ENCODE data around the gene ZNF780B.
A peak's percentile ranks its signal among the peaks of the same experiment; 100 is the strongest.

Gene ZNF780B

GRCh38 chr19:40006273-40006691, 49.7 kb downstream of the ZNF780B start:
- Histone ChIP-seq H3K36me3 (ENCODE audit: insufficient read depth, insufficient read length, low read length) (peaks cover 12% of the 10 kb centered on the region), H3K9me3 (ENCODE audit: insufficient read depth, low read length) (peaks cover 5% of the 10 kb centered on the region; the same call in 1 of the 2 replicates), H3K4me3 (ENCODE audit: insufficient read length, low read depth) (no peak overlapping the region), H3K27me3 (ENCODE audit: insufficient read depth, insufficient read length) (no peaks in the 10 kb centered on the region), H3K9ac (ENCODE audit: insufficient read length, low read depth) (no peak overlapping the region), H3K4me1 (ENCODE audit: insufficient read depth, insufficient read length) (no peaks in the 10 kb centered on the region)
- TF ChIP-seq ZNF274 (IDR thresholded peaks at IDR 0.05; ENCODE audit: low read depth, low read length) (no peak), SUZ12 (IDR thresholded peaks at IDR 0.05; ENCODE audit: extremely low read depth, insufficient read depth, insufficient read length) (no peak), YY1 (IDR thresholded peaks at IDR 0.05; ENCODE audit: insufficient read depth, insufficient read length) (no peak)
- DNase-seq (ENCODE audit: low read depth, low spot score) = no peak

DNA sequence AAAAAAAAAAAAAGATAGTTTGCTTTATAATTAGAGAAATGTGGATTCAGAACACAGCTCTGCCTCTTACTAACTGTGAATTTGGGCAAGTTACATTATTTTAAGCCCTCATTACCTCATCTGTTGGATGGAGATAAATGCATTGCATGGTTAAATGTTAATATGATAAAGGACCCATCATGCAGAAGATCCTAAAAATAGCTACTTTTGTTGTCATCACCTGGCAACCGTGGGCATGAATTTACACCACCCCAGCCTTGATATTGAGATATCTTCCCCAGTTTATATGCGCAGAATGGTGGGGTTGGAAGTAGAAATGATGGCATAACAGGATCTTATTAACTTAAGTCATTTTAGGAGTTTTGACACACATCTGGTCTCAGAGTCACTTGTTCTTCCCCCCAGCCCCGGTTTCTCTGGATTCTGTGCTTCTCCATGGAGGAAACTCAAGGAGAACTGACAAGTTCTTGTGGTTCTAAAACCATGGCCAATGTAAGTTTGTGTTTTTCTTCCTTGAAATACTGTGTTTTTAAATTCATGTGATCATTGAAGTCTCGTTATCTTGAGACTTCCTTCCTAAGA, 50.2 kb downstream of the ZNF780B start:
- Histone ChIP-seq H3K4me1 (ENCODE audit: insufficient read depth, insufficient read length) (no peaks in the 10 kb centered on the region), H3K36me3 (ENCODE audit: insufficient read depth, insufficient read length, low read length) (peaks cover 12% of the 10 kb centered on the region), H3K4me3 (ENCODE audit: insufficient read length, low read depth) (no peak overlapping the region), H3K9me3 (ENCODE audit: insufficient read depth, low read length) (peaks cover 5% of the 10 kb centered on the region; the same call in 1 of the 2 replicates), H3K9ac (ENCODE audit: insufficient read length, low read depth) (no peak overlapping the region), H3K27me3 (ENCODE audit: insufficient read depth, insufficient read length) (no peaks in the 10 kb centered on the region)
- no peak for DNase-seq (ENCODE audit: low read depth, low spot score)
- TF ChIP-seq YY1 (IDR thresholded peaks at IDR 0.05; ENCODE audit: insufficient read depth, insufficient read length) (no peak), ZNF274 (IDR thresholded peaks at IDR 0.05; ENCODE audit: low read depth, low read length) (no peak)

GRCh38 chr19:39998501-39998900, 57.5 kb downstream of the ZNF780B start:
- Histone ChIP-seq H3K4me3 (ENCODE audit: insufficient read length, low read depth) (no peak overlapping the region), H3K27me3 (ENCODE audit: insufficient read depth, insufficient read length) (no peaks in the 10 kb centered on the region), H3K4me1 (ENCODE audit: insufficient read depth, insufficient read length) (no peaks in the 10 kb centered on the region), H3K9me3 (ENCODE audit: insufficient read depth, low read length) (peaks cover 14% of the 10 kb centered on the region; the same call in 1 of the 2 replicates), H3K9ac (ENCODE audit: insufficient read length, low read depth) (no peak overlapping the region), H3K36me3 (ENCODE audit: insufficient read depth, insufficient read length, low read length) (peaks cover 7% of the 10 kb centered on the region)
- DNase-seq (ENCODE audit: low read depth, low spot score) = no peak
- TF ChIP-seq ZNF274 (IDR thresholded peaks at IDR 0.05; ENCODE audit: low read depth, low read length) (no peak), YY1 (IDR thresholded peaks at IDR 0.05; ENCODE audit: insufficient read depth, insufficient read length) (no peak), SUZ12 (IDR thresholded peaks at IDR 0.05; ENCODE audit: extremely low read depth, insufficient read depth, insufficient read length) (no peak)

DNA sequence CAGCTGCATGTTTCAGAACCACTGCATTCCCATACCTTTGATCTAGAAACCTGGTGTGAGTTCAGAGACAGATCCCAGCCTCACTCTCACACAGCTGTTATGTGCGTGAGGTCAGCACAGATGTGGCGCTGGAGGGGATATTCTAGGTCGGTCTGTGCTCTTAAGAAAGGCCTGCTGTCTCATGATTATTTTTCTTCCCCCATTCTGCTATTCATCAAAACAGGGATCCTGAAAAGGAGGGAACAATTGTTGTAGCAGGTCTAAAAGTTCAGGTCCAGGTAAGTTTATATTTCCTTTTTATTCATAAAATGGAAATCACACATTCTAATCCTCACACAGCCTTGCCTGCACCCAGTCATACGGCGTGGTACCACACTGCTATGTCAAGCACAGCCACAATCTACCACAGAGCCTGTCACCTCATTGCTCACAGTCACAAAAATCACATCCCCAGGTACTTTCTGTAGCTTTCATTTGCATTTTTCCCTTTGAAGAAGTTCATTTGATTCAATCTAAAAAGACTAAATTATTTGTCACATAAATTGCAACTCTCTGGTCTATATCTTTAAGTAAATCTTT, 58.3 kb downstream of the ZNF780B start:
- no peak for DNase-seq (ENCODE audit: low read depth, low spot score)
- Histone ChIP-seq H3K9me3 (ENCODE audit: insufficient read depth, low read length) (peaks cover 17% of the 10 kb centered on the region; the same call in 1 of the 2 replicates), H3K27me3 (ENCODE audit: insufficient read depth, insufficient read length) (no peaks in the 10 kb centered on the region), H3K4me3 (ENCODE audit: insufficient read length, low read depth) (peak overlapping the region; percentile 96), H3K4me1 (ENCODE audit: insufficient read depth, insufficient read length) (no peaks in the 10 kb centered on the region), H3K9ac (ENCODE audit: insufficient read length, low read depth) (peak overlapping the region; percentile 93), H3K36me3 (ENCODE audit: insufficient read depth, insufficient read length, low read length) (peaks cover 7% of the 10 kb centered on the region)
- TF ChIP-seq SUZ12 (IDR thresholded peaks at IDR 0.05; ENCODE audit: extremely low read depth, insufficient read depth, insufficient read length) = no peak
- TF ChIP-seq ZNF274 (IDR thresholded peaks at IDR 0.05; ENCODE audit: low read depth, low read length) = no peak
- no peak for TF ChIP-seq YY1 (IDR thresholded peaks at IDR 0.05; ENCODE audit: insufficient read depth, insufficient read length)

DNA sequence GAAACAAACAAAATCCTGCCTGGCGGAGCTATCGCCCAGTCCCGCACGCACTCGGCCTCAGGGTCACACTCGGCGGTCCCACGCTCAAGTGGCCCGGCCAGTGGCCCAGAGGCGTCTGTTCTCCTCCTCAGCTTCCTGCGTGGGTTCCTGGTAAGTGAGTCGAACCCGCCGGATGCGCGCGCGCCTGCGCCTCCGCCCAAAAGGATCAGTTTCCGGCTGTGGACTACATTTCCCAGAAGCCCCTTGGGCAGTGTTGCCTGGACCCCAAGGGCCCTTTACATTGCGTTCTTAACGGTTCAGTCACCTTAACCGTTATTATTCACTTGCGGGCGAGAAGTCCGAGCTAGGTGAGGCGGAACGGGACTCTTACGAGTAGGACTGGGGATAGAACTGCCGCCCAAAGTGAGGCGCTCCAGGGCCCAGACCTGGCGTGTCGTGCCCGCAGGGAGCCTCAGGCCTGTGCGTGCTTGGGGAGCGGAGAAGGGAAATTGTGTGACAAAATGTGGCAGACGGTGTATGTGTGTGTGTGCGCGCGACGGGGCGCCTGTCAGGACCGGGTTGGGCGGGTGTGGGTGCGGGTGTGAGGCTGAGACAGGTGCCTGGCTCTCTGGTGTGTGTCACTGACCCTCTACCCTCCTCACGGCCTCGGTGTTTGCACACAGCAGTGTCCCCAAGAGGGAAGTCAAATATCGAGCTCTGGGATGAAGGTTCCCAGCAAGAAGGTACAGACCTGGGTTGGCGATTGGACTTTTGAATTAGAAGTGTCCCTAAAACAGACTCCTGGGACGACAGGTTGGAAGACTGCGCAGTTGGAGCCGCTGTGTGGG, 59.0 kb downstream of the ZNF780B start, which contains the start of gene ZNF546:
Gene ZNF546, plus strand, starts transcription at position 250 of the 827 bp plus-strand sequence. CDS start 1,267 bp downstream, outside the sequence.
- peak; percentile 35 for DNase-seq (ENCODE audit: low read depth, low spot score)
- TF ChIP-seq ZNF274 (IDR thresholded peaks at IDR 0.05; ENCODE audit: low read depth, low read length) (no peak), SUZ12 (IDR thresholded peaks at IDR 0.05; ENCODE audit: extremely low read depth, insufficient read depth, insufficient read length) (no peak), YY1 (IDR thresholded peaks at IDR 0.05; ENCODE audit: insufficient read depth, insufficient read length) (no peak)
- H3K9ac ChIP-seq (ENCODE audit: insufficient read length, low read depth) = peak within 1 kb of the TSS; percentile 93

GRCh38 chr19:39996218-39996810, 59.7 kb downstream of the ZNF780B start:
- no peak for DNase-seq (ENCODE audit: low read depth, low spot score)
- peaks cover 17% of the 10 kb centered on the region; the same call in 1 of the 2 replicates for H3K9me3 ChIP-seq (ENCODE audit: insufficient read depth, low read length)
- peak overlapping the region; percentile 93 for H3K9ac ChIP-seq (ENCODE audit: insufficient read length, low read depth)
- no peaks in the 10 kb centered on the region for H3K4me1 ChIP-seq (ENCODE audit: insufficient read depth, insufficient read length)
- TF ChIP-seq YY1 (IDR thresholded peaks at IDR 0.05; ENCODE audit: insufficient read depth, insufficient read length) = no peak
- no peak for TF ChIP-seq SUZ12 (IDR thresholded peaks at IDR 0.05; ENCODE audit: extremely low read depth, insufficient read depth, insufficient read length)
- no peak for TF ChIP-seq ZNF274 (IDR thresholded peaks at IDR 0.05; ENCODE audit: low read depth, low read length)
- H3K27me3 ChIP-seq (ENCODE audit: insufficient read depth, insufficient read length) = no peaks in the 10 kb centered on the region
- H3K36me3 ChIP-seq (ENCODE audit: insufficient read depth, insufficient read length, low read length) = peaks cover 7% of the 10 kb centered on the region
- peak overlapping the region; percentile 96 for H3K4me3 ChIP-seq (ENCODE audit: insufficient read length, low read depth)

More for the DNA sequence above, 59.0 kb downstream of the ZNF780B start, which contains the start of gene ZNF546:
- Histone ChIP-seq H3K27me3 (ENCODE audit: insufficient read depth, insufficient read length) (no peaks in the 10 kb centered on the region), H3K4me3 (ENCODE audit: insufficient read length, low read depth) (peak within 1 kb of the TSS; percentile 96), H3K36me3 (ENCODE audit: insufficient read depth, insufficient read length, low read length) (peaks cover 7% of the 10 kb centered on the region), H3K4me1 (ENCODE audit: insufficient read depth, insufficient read length) (no peaks in the 10 kb centered on the region), H3K9me3 (ENCODE audit: insufficient read depth, low read length) (peaks cover 17% of the 10 kb centered on the region; the same call in 1 of the 2 replicates)
